GM10266 (cell line): ENCODE data around the gene ZNF580.

ENCODE experiments used
- DNase-seq: peaks from one replicate; pipeline ENCODE4 v3.0.0; 2012; ENCODE audit errors: extremely low spot score
- CTCF ChIP-seq: IDR thresholded peaks from 2 replicates; pipeline ENCODE4 v1.5.1; 2012; ENCODE audit warnings: mild to moderate bottlenecking, low read depth; ENCODE audit not compliant: control insufficient read depth, insufficient read depth; ENCODE audit errors: missing control alignments

Gene ZNF580

GRCh38 chr19:55680339-55681130, 39.7 kb downstream of the ZNF580 start:
- TF ChIP-seq CTCF, result no peak
- no peak for DNase-seq

- no peak for TF ChIP-seq CTCF
- DNase-seq, result no peak
Observed at GRCh38 chr19:55681131-55682092, 40.6 kb downstream of the ZNF580 start.

GRCh38 chr19:55683449-55684261, 42.9 kb downstream of the ZNF580 start:
- TF ChIP-seq CTCF, result no peak
- DNase-seq, result no peak

- no peak for TF ChIP-seq CTCF
- DNase-seq, result no peak
Observed at GRCh38 chr19:55684946-55685681, 44.3 kb downstream of the ZNF580 start.

- no peak for TF ChIP-seq CTCF
- no peak for DNase-seq
Observed at GRCh38 chr19:55685776-55686175, 45.0 kb downstream of the ZNF580 start.

GRCh38 chr19:55686311-55687050, 45.7 kb downstream of the ZNF580 start:
- TF ChIP-seq CTCF, result no peak
- no peak for DNase-seq
